Body of pancreas (tissue), 4 donors: ENCODE results near the gene KDM4B.

Source experiments
- POLR2A ChIP-seq, 3 donors: fragments of 450-650 bp; IDR thresholded peaks; one replicate each; pipeline ENCODE4 v1.6.1; 2016; ENCODE audit warnings: antibody characterized with exemption in 3 of 3, mild to moderate bottlenecking in 2 of 3
- TF ChIP-seq, protein P1 (sequence below), 7 experiments: fragments of 450-650 bp in 4 of 7; fragments of 200-600 bp in 3 of 7; sonication (generic) in 3 of 7; IDR thresholded peaks; one replicate each; pipeline ENCODE4 v1.5.1; 2016 to 2019; ENCODE audit warnings: antibody characterized with exemption in 7 of 7

DNA sequence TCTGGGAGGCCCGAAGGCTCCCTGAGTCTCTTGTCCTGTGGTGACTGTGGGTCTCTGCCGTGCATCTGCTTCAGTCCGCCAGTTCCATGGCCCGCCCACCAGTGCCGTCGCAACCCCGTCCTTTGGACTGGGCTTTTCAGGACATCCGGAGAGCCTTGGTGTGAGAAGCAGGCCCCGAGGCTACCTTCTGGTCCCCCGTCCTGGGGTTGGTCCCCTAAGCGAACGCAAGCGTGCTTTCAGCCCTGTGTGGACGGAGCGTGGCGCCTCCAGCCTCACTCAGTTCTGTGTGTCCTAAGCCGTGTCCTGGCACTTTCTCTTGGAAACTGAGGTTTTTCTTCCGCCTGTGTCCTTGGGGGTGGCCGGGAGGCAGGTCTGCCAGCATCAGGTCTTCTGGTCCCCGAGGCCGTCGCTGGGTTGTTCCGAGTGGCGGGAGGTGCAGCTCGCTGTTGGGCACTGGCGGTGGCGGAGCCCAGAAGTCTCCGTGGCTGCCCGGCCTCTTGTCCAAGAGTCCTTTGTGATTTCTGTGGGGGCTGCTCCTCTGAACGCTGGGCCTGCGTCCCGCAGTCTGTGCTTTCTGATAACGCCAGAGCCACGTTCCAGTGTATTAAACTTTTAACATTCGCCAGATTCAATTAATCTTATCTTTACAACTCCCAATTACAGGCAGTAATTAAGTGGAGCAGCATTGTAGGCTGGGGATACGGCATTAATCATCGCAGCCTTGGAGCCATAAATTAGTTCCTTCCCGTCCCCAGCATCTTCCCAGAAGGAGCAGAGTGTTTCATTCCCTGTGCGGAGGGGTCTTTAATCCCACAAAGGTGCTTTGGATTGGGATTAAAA is 99.5 kb downstream of the KDM4B start:
- TF ChIP-seq, protein P1, sequence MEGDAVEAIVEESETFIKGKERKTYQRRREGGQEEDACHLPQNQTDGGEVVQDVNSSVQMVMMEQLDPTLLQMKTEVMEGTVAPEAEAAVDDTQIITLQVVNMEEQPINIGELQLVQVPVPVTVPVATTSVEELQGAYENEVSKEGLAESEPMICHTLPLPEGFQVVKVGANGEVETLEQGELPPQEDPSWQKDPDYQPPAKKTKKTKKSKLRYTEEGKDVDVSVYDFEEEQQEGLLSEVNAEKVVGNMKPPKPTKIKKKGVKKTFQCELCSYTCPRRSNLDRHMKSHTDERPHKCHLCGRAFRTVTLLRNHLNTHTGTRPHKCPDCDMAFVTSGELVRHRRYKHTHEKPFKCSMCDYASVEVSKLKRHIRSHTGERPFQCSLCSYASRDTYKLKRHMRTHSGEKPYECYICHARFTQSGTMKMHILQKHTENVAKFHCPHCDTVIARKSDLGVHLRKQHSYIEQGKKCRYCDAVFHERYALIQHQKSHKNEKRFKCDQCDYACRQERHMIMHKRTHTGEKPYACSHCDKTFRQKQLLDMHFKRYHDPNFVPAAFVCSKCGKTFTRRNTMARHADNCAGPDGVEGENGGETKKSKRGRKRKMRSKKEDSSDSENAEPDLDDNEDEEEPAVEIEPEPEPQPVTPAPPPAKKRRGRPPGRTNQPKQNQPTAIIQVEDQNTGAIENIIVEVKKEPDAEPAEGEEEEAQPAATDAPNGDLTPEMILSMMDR (IDR thresholded peaks at IDR 0.05) = no peak
- TF ChIP-seq POLR2A (IDR thresholded peaks at IDR 0.05) = no peak
